Lung microvascular endothelial cell (primary cell): ENCODE results near the gene RNASEH2A. TPM values are rescaled to one million over a fixed set of nuclear protein-coding genes. Genes with fewer than 3 reads are reported as not detected.

ENCODE experiments used
- DNase-seq, 2 donors: peaks; one replicate each; pipeline versions ENCODE4 v3.0.0 to v3.0.0-alpha.2; 2010; ENCODE audit warnings: low read depth in 2 of 2
- total RNA-seq: library from RNA; depleted of rRNA; stranded (reverse); fragments of >200 nt; gene quantifications from 2 replicates; pipeline ENCODE4 v1.2.1, GENCODE V29; 2014

Gene RNASEH2A
- total RNA-seq, 1 donor from 2014 or later = 7.1 TPM

GRCh38 chr19:12782424-12783290 lies 23.7 kb upstream of the RNASEH2A start:
- peak; percentile 95 to 98 for DNase-seq

DNA sequence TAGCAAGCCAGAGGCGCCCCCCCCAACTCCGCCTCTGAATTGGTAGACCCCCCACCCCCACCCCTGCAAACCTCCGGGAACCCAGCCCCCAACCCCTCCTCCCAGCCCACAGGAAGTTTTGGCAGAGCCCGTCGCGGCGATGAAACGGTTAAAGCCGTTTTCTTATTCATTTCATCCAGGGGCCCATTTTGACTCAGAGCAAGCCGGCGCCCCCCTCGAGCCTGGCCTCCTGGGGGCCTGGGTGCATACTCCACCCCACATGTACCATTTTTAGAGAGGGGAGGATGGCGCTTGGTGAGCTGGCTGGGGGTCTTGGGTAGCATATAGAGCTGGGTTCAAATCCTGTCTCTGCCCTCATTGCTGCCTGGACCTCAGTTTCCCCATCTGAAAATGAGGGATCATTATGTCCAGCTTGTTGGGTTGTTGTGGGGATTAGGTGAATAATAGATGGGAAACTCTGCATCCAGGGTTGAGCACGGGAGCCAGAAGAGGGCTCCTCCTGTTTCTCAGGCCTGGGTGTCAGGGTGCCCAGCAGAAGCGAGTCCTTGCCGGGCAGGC lies 23.0 kb upstream of the RNASEH2A start:
- peak in 1 of 2 donors; percentile 17 for DNase-seq

DNA sequence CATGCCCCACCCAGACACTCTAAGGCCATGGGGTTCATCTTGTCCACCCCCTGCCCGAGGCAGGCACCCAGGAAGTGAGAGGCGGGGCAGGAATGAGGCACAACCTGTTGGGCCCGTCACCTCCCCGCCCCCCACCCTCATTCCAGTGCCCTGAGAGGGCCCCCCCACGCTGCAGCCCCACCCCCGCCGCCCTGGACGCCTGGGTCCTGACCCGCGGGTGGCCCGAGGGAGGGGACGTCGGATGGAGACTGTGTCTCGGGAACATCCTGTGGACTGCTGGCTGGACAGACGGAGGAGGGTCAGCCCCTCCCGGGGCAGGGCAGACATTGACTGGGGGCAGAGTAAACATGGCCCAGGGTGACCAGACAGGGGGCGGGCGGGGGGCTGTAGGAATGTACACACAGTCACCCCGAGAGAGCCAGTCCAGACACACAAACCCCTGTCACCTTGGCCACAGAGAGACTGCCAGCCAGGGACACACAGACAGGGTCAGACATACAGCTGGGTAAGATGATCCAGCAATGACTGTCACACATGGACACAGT lies 22.5 kb upstream of the RNASEH2A start:
- peak; percentile 36 to 52 for DNase-seq

GRCh38 chr19:12784394-12784870 lies 22.0 kb upstream of the RNASEH2A start:
- peak; percentile 12 to 45 for DNase-seq

DNA sequence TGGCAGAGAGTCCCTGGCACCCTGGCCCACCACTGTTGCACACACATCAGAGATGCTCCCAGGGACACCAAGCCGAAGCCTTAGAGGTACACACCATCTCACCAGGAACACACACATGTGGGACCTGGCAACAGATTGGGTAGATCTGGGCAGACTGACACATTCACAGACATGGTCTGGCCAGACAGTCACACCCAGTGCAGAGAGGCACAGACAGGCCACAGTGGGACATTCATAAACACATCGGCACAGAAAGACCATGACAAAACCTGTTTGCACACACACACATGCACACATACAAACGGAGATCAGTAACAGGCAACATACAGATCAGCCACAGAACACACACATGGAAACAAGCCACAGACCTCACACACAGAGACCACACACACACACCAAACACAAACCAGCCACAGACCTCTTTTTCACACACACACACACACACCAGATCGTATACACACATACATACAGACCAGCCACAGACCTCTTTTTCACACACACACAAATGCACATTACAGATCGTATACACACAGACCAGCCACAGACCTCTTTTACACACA lies 21.4 kb upstream of the RNASEH2A start:
- peak; percentile 24 to 45 for DNase-seq

DNA sequence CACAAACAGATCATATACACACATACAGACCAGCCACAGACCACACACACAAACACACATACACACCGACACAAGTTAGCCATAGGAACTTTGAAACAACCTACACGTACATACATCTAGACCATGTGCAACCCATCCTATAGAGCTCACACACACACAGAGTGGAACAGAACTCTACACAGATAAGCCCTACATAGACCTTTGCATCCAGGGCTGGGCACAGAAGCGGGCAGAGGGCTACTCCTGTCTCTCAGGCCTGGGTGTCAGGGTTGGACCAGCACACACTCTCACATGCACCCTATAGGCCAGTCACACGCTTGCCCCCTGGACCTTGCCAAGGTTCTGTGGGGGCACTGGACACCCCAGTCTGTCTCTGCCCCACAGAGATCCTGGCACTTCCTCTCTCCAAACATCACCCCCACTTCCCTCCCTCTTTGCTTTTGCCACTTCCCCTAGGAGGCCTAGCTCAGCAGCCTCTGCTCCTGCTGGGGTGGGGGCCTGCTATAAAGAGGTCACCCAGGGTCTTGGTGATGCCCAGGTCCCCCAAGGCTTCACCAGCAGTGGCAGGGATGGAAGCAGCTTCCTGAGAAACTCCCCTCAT lies 20.9 kb upstream of the RNASEH2A start:
- DNase-seq = no peak

- DNase-seq = no peak
Observed at GRCh38 chr19:12786141-12786870, 20.1 kb upstream of the RNASEH2A start.

- DNase-seq = no peak
Observed at GRCh38 chr19:12786952-12787351, 19.4 kb upstream of the RNASEH2A start.

DNA sequence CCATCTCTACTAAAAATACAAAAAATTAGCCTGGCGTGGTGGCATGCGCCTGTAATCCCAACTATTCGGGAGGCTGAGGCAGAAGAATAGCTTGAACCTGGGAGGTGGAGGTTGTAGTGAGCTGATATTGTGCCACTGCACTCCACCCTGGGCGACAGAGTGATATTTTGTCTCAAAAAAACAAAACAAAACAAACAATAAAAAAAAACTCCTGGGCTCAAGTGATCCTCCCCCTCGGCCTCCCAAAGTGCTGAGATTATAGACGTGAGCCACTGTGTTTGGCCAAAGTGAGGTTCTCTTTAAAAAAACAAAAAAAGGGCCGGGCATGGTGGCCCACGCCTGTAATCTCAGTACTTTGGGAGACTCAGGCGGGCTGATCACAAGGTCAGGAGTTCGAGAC lies 18.9 kb upstream of the RNASEH2A start:
- DNase-seq = no peak

DNA sequence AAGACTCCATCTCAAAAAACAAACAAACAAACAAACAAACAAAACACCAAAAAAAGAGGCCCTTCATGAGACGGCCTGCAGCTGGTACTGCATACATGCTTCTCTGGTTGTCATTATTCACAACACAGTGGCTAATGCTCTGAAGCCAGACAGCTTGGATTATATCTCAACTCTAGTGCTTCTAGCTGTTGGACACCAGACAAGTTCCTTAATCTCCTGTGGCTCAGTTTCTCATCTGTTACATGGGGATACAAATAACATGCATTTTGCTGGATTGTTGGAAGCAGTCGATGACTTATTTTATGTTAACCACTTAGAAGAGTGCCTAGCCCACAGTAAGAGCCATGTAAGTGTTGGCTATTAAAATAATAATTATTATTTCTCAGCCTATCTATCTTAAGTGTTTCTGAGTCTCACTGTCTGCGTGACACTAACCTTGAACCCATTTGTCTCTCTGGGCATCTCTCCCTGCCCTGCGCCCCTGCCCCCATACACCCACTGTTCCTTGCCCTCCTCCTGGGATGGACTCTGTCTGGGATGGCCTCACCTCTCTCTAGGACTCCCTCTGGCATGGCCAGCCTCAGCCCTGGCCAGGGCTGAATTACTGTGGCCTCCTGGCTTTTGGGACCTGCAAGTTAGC lies 18.2 kb upstream of the RNASEH2A start:
- DNase-seq = no peak

DNA sequence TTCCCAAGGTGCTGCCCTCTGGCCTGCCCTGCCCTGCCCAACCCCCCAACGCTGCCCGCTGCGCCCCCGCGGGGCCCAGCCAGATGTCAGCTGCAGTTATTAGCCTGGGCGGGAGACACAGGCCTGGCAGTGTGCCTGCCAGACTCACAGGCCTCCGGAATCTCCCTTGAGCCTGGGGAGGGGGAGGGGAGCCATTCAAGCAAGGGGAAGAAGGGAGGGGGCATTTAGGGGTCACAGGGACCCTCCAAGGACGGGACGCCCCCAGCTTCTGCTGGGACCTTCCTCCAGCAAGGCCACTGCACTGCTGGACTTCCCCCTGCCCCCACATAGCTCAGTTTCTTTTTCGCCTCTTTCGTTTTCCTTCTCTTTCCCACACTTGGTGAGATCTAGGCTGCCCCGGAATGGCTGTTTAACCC lies 17.7 kb upstream of the RNASEH2A start:
- DNase-seq = peak; percentile 65 to 81

- peak in 1 of 2 donors; percentile 31 for DNase-seq
Observed at GRCh38 chr19:12789098-12789903, 17.1 kb upstream of the RNASEH2A start.

GRCh38 chr19:12789904-12790619 lies 16.3 kb upstream of the RNASEH2A start:
- peak; percentile 96 for DNase-seq

DNA sequence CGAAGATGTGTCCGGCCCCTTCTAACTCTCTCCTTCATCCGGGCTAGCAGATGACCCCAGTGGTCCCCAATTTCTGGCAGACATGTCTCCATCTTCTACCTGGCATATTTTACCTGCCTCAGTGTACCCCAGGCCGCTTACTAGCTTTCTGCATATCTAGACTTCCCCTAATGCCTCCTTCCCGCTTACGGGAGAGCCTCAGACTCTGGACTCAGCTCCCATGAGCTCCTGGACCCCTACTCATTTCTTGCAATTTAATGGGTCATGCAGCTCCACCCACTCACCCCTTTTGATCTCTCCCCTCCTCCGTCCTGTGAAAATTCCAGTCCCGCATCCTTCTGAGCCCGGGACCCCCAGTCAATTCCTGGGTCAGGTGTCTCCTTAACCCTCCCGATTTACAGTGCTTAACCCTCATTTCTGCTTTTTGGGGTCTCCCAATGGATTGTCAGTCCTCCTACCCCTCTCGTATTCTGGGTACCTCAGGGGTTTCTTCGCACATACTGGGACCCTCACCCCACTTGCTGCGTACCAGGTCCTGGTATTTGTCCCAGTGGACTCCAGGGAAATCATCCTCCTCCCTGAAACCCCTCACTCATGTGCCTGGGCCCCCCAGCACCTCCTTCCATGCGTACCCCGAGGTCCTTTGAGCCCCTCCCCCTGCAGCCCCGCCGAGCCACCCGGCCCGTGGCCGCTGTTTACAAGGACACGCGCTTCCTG lies 15.6 kb upstream of the RNASEH2A start:
- DNase-seq = no peak

- peak; percentile 98 to 99 for DNase-seq
Observed at GRCh38 chr19:12791345-12792050, 14.9 kb upstream of the RNASEH2A start, which contains the start of gene JUNB. Gene JUNB (plus strand): TSS chr19:12791486. CDS start chr19:12791772, 286 bp downstream.

DNA sequence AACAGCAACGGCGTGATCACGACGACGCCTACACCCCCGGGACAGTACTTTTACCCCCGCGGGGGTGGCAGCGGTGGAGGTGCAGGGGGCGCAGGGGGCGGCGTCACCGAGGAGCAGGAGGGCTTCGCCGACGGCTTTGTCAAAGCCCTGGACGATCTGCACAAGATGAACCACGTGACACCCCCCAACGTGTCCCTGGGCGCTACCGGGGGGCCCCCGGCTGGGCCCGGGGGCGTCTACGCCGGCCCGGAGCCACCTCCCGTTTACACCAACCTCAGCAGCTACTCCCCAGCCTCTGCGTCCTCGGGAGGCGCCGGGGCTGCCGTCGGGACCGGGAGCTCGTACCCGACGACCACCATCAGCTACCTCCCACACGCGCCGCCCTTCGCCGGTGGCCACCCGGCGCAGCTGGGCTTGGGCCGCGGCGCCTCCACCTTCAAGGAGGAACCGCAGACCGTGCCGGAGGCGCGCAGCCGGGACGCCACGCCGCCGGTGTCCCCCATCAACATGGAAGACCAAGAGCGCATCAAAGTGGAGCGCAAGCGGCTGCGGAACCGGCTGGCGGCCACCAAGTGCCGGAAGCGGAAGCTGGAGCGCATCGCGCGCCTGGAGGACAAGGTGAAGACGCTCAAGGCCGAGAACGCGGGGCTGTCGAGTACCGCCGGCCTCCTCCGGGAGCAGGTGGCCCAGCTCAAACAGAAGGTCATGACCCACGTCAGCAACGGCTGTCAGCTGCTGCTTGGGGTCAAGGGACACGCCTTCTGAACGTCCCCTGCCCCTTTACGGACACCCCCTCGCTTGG lies 14.1 kb upstream of the RNASEH2A start:
- DNase-seq = peak; percentile 53 to 63

DNA sequence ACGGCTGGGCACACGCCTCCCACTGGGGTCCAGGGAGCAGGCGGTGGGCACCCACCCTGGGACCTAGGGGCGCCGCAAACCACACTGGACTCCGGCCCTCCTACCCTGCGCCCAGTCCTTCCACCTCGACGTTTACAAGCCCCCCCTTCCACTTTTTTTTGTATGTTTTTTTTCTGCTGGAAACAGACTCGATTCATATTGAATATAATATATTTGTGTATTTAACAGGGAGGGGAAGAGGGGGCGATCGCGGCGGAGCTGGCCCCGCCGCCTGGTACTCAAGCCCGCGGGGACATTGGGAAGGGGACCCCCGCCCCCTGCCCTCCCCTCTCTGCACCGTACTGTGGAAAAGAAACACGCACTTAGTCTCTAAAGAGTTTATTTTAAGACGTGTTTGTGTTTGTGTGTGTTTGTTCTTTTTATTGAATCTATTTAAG lies 13.5 kb upstream of the RNASEH2A start:
- no peak for DNase-seq
